Activated effector memory CD4-positive, alpha-beta T cell treated with Interleukin-2 at 50 U/mL for 16 hours (primary cell): ENCODE results near the gene METTL8.
"Not testable (repeated sequence)": the region's sequence is repeated elsewhere in the genome, so short reads cannot be mapped to it uniquely, and the experiment has no call there.

Source experiments
- DNase-seq: peaks from one replicate; pipeline ENCODE4 v3.0.0-alpha.2; 2020

Gene METTL8

DNA sequence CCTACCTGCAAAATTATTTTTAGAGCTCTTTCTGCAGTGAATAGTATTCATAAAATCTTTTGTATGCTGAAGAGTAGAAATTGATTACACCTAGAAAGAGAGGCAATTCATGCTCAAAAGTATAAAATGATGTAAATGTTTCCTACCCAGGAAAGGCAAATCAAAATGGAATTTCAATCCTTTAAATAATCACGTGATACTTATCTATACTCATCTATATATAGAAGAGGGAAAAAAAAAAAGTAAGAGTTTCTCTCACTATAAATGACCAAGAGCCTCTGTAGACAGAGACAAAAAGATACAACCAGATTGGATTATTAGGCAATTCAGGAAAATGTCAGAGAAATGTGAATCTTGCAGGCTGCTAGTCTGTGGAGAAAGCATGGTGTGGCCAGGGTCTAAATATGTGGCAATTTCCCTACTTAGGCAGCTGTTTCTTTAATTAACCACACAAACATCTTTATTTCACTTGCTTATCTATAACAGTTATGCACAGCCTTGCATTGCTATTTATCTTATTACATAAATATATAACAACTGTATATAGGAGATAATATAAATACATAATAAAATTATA is 39.5 kb downstream of the METTL8 start:
- no peak for DNase-seq

DNA sequence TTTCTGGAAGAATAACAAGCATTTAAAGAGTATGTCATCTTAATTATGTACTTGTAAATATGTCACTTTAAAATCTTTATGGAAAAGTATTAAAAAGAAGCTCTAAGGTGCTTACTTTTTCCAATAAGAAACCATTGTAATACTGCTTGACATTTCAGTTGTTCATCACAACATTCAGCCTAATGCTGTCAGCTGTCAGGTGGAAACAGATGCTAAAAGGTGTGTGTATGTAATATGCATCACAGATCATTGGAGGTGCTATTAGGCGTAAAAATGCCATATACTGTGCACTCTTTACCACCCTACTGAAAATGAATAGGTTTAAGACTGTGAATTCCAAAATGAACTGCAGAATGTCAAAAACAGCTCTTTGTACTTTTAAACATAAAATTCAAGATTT is 40.3 kb downstream of the METTL8 start:
- no peak for DNase-seq

DNA sequence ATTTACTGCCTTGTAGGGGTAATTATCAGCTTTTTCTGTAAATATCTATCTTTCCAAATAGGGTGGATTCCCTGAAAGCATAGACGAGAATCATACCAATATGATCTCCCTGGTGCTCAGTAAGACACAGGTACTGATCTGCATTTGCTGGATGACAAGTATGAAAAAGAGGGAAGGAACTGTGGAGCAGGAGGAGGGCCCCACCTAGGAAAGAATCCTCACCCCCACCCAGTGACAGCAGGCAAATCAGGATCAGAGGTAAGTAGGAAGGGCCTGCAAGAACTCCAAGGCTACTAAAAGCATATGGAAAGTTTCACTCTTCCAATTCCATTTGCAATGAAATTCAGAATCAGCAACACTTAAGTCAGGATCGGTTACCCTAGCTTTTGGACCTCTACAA is 42.3 kb downstream of the METTL8 start:
- DNase-seq = no peak

DNA sequence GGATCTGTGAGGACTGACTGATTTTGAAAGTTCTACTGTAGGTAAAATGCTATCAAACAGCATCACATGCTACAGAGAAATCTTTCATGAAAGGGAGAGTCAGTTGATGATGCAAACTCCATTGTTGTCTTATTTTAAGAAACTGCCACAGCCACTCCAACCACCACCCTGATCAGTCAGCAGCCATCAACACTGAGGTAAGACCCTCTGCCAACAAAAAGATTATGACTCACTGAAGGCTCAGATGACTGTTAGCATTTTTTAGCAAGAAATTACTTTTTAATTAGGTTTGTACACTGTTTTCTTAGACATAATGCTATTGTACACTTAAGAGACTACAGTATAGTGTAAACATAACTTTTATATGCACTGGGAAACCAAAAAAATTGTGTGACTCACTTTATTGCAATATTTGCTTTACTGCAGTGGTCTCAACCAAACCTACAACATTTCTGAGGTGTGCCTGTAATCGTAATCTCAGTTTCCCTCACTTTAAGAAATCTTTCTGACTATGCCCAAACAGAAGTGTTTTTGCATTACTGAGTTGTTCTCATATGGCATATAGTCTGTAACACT is 42.8 kb downstream of the METTL8 start:
- DNase-seq = no peak

DNA sequence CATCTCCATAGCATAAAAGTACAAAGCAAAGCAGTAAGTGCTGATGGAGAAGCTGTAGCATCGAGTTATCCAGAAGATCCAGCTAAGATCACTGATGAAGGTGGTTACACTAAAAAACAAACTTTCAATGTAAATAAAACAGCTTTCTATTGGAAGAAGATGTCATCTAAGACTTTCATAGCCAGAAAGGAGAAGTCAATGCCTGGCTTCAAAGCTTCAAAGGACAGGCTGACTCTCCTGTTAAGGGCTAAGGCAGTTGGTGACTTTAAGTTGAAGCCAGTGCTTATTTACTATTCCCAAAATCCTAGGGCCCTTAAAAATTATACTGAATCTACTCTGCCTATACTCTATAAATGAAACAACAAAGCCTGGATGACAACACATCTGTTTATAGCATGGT is 44.0 kb downstream of the METTL8 start:
- no peak for DNase-seq

DNA sequence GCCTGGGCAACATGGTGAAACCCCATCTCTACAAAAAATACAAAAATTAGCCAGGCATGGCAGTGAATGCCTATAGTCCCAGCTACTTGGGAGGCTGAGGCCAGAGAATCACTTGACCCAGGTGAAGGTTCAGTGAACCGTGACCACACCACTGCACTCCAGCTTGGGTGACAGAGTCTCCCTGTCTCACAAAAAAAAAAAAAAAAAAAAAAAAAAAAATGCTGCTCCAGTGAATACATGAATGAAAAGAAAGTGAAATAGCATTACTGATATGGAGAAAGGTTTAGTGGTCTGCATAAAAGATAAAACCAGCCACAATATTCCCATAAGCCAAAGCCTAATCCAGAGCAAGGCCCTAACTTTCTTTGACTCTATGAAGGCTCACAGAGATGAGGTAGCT is 44.5 kb downstream of the METTL8 start:
- DNase-seq = no peak

DNA sequence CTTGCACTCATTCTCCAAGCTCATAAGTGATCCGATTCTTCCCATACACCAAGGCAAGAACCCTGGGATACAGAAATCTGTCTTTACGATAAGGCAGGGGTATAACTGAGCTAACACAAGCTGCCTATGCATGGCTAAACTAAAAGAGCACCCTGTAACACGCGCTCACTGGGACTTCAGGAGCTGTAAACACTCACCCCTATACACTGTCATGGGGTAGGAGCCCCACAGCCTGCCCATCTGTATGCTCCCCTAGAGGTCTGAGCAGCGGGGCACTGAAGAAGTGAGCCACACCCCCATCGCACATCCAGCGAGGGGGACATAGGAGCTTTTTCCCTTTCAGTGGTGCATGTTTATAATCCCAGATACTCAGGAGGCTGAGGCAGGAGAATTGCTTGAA is 46.7 kb downstream of the METTL8 start:
- DNase-seq = no peak

DNA sequence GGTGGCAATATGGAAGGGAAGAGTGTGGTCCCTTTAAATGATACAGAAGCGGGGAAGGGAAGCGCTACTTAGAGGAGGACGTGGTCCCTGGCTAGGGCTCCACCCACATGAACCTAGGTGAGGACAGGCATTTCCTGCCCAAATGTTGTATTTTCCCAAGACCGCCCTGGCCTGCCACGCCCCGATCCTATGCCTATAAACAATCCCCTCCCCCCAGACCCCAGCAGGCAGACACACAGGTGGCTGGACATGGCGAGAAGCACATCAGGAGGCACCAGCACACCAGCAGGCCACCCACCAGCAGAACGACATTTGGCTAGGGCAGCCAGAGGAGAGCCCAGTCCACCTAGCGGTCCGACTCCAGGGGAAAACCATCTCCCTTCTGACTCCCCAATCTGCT is 47.2 kb downstream of the METTL8 start:
- no peak for DNase-seq

DNA sequence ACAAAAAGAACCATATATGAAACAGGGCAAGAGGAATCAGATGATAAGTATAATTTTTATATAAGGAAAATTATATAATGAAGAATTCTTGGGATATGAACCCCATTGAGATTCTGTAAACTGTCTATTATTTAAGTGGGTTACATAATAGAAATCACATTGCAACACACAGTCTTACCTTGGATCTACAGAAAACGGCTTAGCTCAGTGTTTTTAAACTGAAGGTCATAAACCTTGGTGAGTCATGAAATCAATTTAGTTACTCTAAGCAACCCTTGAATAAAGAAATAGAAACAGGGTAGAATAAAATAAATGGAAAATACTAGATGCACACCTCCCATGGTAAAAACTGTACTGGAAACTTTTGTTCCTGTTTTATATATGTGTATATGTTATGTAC is 50.7 kb downstream of the METTL8 start:
- no peak for DNase-seq

DNA sequence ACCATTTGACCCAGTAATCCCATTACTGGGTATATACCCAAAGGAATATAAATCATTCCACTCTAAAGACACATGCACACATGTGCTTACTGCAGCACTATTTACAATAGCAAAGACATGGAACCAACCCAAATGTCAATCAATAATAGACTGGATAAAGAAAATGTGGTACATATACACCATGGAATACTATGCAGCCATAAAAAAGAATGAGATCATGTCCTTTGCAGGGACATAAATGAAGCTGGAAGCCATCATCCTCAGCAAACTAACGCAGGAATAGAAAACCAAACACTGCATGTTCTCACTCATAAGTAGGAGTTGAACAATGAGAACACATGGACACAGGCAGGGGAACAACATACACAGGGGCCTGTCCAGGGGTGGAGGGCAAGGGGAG is 51.6 kb downstream of the METTL8 start:
- DNase-seq = not testable (repeated sequence)

DNA sequence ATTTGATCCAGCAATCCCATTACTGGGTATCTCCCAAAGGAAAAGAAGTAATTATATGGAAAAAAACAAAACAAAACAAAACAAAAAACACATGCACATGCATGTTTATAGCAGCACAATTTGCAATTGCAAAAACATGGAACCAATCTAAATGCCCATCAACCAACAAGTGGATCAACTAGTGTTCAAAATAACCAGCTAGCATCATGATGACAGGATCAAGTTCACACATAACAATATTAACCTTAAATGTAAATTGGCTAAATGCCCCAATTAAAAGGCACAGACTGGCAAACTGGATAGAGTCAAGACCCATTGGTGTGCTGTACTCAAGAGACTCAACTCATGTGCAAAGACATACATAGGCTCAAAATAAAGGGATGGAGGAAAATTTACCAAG is 55.9 kb downstream of the METTL8 start:
- DNase-seq = not testable (repeated sequence)

DNA sequence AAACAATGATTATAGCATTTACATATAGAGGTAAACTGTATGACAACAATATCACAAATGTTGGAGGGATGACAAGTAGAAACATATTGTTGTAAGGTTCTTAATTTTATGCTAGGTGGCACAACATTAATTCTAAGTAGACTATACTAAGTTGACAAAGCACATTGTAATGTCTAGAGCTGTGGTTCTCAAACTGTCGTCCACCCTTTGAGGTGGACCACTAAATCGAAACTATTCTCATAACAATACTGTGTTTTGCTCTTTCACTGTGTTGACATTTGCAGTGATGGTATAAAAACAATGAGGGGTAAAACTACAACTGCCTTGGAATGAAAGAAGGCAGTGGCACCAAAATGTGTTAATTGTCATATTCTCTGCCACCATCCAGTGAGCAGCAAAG is 66.1 kb downstream of the METTL8 start:
- no peak for DNase-seq

DNA sequence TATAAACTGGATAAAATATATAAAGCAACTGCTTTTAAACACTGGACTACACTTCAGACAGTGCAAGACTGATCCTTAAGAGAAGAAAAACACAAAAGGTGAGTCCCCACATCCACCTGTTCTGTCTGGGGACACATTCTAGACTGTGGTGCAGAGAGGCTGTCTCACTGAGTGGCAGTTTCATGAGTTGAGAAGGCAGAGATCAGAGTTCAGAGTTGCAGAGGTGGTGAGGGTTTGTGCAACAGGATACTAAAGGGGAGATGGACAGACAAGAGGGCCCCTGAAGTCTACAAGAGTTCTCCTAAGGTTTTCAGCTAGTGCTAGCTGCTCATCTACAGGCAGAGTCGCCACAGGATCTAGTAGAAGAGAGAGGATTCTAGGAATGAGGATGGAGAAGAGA is 68.0 kb downstream of the METTL8 start:
- DNase-seq = no peak

DNA sequence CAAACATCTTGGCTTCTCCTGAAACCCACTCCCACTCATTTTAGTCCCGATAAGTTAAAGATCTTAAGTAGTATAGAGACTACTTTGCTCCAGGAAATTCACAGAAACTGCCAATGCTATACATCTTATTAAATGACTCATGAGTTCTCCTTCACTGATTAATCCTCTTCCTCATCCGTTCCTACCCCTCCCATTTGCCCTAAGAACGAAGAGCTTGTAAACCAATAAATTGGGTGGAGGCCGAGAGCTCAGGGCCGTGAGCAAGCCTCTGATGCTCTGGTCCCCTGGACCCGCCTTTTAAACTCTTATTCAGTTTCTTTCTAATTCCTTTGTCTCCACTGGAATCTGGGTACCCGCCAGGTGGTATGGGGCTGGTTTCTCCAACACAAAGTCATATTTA is 68.6 kb downstream of the METTL8 start:
- no peak for DNase-seq

DNA sequence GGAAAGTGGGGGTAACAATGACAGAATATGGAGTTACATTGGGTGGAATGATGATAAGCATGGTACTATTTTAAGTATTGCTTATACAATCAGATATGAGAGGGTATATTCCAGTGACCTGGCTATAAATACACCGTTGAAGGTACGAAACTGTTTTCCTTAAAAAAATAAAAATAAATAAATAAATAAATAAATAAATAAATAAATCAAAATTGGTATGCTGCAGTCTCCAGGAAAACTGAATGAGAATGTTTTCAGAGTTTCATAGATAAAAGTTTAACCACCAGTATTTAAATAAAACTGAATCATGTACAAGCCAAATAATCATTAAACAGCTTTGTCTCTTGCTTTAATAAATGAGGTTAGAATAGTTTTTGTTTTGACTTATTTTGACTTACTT is 71.4 kb downstream of the METTL8 start:
- DNase-seq = no peak

DNA sequence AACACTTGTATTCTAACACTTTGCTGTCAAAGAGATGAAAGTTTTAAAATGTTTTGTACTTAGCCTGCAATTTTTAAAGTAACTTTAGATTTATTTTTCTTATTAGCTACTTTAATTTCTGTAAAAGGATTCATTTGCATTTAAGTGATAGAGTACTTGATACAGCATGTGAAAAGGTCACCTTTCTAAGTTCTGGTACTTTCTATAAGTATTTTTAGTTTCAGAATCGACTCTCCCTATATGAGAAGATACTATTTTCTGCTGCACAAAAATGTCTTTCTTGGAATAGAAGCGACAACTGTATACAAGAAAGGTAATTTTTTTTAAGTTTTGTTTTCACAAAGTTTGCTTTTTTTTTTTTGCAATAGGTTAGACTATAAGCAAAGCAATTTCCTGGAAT is 72.9 kb downstream of the METTL8 start:
- DNase-seq = no peak

DNA sequence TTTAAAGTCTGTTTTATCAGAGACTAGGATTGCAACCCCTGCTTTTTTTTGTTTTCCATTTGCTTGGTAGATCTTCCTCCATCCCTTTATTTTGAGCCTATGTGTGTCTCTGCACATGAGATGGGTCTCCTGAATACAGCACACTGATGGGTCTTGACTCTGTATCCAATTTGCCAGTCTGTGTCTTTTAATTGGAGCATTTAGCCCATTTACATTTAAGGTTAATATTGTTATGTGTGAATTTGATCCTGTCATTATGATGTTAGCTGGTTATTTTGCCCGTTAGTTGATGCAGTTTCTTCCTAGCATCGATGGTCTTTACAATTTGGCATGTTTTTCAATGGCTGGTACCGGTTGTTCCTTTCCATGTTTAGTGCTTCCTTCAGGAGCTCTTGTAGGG is 80.0 kb downstream of the METTL8 start:
- not testable (repeated sequence) for DNase-seq

DNA sequence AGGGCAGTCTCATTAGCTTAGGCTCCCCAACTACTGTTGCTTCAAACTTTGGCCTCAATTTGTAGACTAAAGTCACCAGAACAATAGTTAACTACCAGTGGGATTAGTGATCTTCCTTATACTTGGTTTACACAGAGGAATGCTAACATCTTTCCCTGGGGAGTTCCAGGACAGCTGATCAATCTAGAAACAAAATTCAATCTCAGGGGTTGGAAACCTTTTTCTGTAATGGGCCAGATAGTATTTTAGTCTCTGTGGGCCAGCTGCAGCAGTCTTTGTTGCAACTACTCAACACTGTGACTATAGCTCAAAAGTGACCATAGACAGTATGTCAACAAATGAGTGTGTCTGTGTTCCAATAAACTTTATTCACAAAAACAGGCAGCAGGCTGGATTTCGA is 85.7 kb downstream of the METTL8 start:
- no peak for DNase-seq

DNA sequence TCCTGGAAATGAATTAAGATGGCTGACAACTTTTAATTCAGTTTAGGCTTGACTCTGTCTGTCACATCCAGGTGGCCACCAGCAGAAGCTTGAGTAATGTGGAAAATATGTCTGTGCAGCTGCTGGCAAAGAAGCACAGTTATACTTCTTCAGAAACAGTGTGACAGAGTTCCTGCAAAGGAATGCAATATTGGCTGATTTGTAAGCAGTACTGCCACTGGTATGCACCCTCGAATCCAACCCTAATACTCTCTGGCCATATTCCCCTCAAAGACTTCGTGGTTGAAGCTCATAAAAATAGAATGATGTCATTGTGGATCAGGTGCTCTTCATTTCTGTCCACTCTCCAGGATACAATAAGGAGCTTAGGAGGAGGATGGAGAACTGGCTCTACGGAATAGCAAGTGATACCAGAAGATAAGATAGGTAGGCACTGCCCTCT is 86.2 kb downstream of the METTL8 start:
- DNase-seq = no peak

DNA sequence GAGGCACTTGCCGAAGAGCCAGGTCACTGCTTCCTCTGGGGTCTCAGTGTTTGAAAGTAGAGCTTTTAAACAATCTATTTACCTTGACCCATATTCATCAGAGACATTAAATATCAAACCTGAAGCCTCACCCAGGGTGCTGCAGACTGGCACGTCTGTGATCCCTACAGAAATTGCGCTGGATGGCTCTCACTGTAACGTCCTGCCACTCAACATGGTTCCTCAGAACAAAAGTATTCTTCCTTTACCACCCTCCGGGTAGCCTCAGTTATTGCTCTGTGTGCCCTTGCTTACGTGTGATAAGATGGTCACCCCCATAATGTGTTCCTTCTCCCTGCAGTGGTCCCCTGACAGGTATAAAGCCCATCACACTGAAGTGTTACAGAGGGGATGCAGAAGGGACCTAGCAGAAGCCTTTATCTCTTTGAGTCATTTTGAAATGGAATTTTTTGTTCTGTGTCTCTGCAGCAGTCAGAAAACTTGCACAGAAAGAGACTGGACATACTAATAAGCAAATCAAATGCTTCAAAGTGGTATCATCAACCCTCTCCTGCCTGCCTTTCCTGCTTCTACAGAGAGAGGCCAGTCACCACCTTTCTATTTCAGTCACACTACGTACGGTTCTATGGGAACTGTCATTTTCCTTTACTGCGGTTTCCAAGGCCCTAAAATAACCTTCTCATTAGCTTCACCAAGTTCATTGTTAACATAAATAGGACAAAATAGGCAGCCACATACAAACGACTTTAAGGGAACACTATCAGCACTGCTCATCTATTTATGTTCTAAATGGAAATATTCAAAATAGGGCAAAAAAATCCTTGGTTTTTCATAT is 86.8 kb downstream of the METTL8 start:
- no peak for DNase-seq

DNA sequence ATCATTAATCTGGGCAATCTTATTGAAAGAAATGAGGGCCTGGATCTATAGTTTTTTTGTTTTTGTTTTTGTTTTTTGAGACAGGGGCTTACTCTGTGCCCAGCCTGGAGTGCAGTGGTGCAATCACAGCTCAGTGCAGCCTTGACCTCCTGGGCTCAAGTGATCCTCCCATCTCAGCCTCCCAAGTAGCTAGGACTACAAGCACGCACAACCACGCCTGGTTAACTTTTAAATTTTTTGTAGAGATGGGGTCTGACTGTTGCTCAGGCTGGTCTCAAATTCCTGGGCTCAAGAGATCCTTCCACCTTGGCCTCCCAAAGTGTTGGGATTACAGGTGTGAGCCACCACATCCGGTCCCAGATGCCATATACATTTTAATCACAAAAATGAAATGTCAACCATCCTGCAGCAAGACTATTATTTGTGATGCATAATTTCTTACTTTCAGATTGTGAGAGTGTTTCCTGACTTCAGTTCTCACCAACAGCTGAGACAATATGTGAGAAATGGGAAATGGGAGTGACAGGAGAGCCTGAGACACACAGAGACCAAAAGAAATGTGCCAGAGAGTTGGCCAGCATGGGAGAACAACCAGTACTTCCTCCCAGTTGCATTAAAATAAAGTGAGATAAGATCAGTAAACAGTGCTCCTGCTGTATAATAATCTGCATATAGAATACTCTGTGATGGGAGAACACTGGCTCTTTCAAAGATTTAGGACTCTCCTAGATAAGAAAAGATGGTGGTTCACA is 87.6 kb downstream of the METTL8 start:
- no peak for DNase-seq

DNA sequence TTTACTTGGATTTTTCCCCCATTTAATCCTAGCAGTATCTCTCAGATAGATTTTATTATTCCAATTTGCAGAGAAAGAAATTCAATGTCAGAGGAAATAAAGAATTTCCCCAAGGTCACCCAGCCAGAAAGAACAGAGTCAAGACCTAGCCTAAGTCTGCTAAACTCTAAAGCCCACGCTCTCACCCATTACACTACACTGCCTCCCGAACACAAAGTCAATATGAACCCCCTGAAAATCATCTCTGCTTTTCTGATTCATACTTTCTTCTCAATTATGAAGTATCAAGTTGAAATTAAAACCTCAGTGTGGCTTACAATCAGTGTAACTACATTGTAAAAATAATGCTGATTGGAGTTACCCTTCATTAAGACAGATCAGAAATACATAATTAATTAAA is 89.6 kb downstream of the METTL8 start:
- no peak for DNase-seq

DNA sequence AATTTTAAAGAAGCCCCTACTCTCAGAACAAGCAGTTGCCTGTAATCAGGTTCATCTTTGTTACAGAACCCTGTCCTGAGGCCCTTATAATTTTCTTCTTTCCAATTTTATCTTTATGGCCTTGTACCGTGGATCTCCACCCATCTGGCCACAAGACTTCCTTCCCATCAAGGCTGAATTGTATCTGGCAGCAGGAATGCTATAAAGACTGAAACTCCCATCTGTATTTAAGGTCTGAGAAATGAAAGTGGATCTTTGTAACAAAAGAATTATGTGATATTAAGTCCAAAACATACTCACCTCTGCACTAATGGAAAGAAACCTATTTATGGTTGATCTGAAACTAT is 91.8 kb downstream of the METTL8 start:
- DNase-seq = no peak
